ENCODE data around the gene ARTN. TPM values are rescaled to one million over a fixed set of nuclear protein-coding genes. Genes with fewer than 3 reads are reported as not detected.
A peak's percentile ranks its signal among the peaks of the same experiment; 100 is the strongest.

The ARTN gene
- total RNA-seq, 1 donor from 2014 or later, result 8.7 TPM

GRCh38 chr1:43970502-43970901 is 36.9 kb downstream of the ARTN start:
- DNase-seq (ENCODE audit: low read depth) (no peak), FAIRE-seq (no peak)
- Histone ChIP-seq H3K27me3 (ENCODE audit: control insufficient read depth, insufficient read depth, low read length) (no peaks in the 10 kb centered on the region), H3K36me3 (ENCODE audit: control insufficient read depth, insufficient read depth, low read length) (peaks cover 20% of the 10 kb centered on the region), H3K4me3 (ENCODE audit: low read depth, low read length) (peak overlapping the region; percentile 74)
- no peak for TF ChIP-seq CTCF (IDR thresholded peaks at IDR 0.05; ENCODE audit: insufficient read depth, low read length, severe bottlenecking)

- no peak for FAIRE-seq
- H3K27me3 ChIP-seq (ENCODE audit: control insufficient read depth, insufficient read depth, low read length), result no peaks in the 10 kb centered on the region
- DNase-seq (ENCODE audit: low read depth), result no peak
- H3K4me3 ChIP-seq (ENCODE audit: low read depth, low read length), result no peak overlapping the region
- no peak for TF ChIP-seq CTCF (IDR thresholded peaks at IDR 0.05; ENCODE audit: insufficient read depth, low read length, severe bottlenecking)
- peaks cover 17% of the 10 kb centered on the region for H3K36me3 ChIP-seq (ENCODE audit: control insufficient read depth, insufficient read depth, low read length)
These were observed 37.3 kb downstream of the ARTN start for GRCh38 chr1:43970911-43971310.

GRCh38 chr1:43971336-43971980 is 37.9 kb downstream of the ARTN start:
- H3K4me3 ChIP-seq (ENCODE audit: low read depth, low read length), result no peak overlapping the region
- H3K36me3 ChIP-seq (ENCODE audit: control insufficient read depth, insufficient read depth, low read length), result peaks cover 20% of the 10 kb centered on the region
- no peak for TF ChIP-seq CTCF (IDR thresholded peaks at IDR 0.05; ENCODE audit: insufficient read depth, low read length, severe bottlenecking)
- no peak for FAIRE-seq
- DNase-seq (ENCODE audit: low read depth), result no peak
- H3K27me3 ChIP-seq (ENCODE audit: control insufficient read depth, insufficient read depth, low read length), result no peaks in the 10 kb centered on the region

- no peaks in the 10 kb centered on the region for H3K27me3 ChIP-seq (ENCODE audit: control insufficient read depth, insufficient read depth, low read length)
- no peak for TF ChIP-seq CTCF (IDR thresholded peaks at IDR 0.05; ENCODE audit: insufficient read depth, low read length, severe bottlenecking)
- H3K36me3 ChIP-seq (ENCODE audit: control insufficient read depth, insufficient read depth, low read length), result peaks cover 25% of the 10 kb centered on the region
- FAIRE-seq (no peak), DNase-seq (ENCODE audit: low read depth) (no peak)
- H3K4me3 ChIP-seq (ENCODE audit: low read depth, low read length), result peak overlapping the region; percentile 92
These were observed 40.4 kb downstream of the ARTN start for GRCh38 chr1:43973981-43974442.

- Histone ChIP-seq H3K27me3 (ENCODE audit: control insufficient read depth, insufficient read depth, low read length) (no peaks in the 10 kb centered on the region), H3K4me3 (ENCODE audit: low read depth, low read length) (peak within 1 kb of the TSS; percentile 92), H3K36me3 (ENCODE audit: control insufficient read depth, insufficient read depth, low read length) (peaks cover 25% of the 10 kb centered on the region)
- peak; percentile 81 for DNase-seq (ENCODE audit: low read depth)
- FAIRE-seq, result no peak
- peak; percentile 36 for TF ChIP-seq CTCF (IDR thresholded peaks at IDR 0.05; ENCODE audit: insufficient read depth, low read length, severe bottlenecking)
These were observed 41.0 kb downstream of the ARTN start, which contains the start of gene ATP6V0B for GRCh38 chr1:43974443-43975248. TSS of gene ATP6V0B (plus strand) at chr1:43974960. CDS start at chr1:43975041, 81 bp downstream.

Measured in bronchial epithelial cell (primary cell).